ENCODE results near the gene LCLAT1.

Gene LCLAT1

GRCh38 chr2:30680121-30680520, 233.1 kb downstream of the LCLAT1 start:
- no peak for DNase-seq

GRCh38 chr2:30681022-30681421, 234.0 kb downstream of the LCLAT1 start:
- no peak for DNase-seq

- no peak for DNase-seq
Observed at GRCh38 chr2:30683236-30683956, 236.3 kb downstream of the LCLAT1 start.

GRCh38 chr2:30684026-30684425, 237.0 kb downstream of the LCLAT1 start:
- no peak for DNase-seq

- no peak for DNase-seq
Observed at GRCh38 chr2:30684516-30684915, 237.5 kb downstream of the LCLAT1 start.

- DNase-seq, result no peak
Observed at GRCh38 chr2:30684996-30685395, 237.9 kb downstream of the LCLAT1 start.

GRCh38 chr2:30686000-30686399, 239.0 kb downstream of the LCLAT1 start:
- DNase-seq, result no peak

GRCh38 chr2:30686669-30687068, 239.6 kb downstream of the LCLAT1 start:
- DNase-seq, result no peak

GRCh38 chr2:30688956-30689401, 241.9 kb downstream of the LCLAT1 start:
- no peak for DNase-seq

GRCh38 chr2:30689496-30690125, 242.6 kb downstream of the LCLAT1 start:
- no peak for DNase-seq

GRCh38 chr2:30690126-30690561, 243.1 kb downstream of the LCLAT1 start:
- no peak for DNase-seq

- DNase-seq, result no peak
Observed at GRCh38 chr2:30691091-30691947, 244.3 kb downstream of the LCLAT1 start.

- DNase-seq, result no peak
Observed at GRCh38 chr2:30691948-30692828, 245.1 kb downstream of the LCLAT1 start.

- no peak for DNase-seq
Observed at GRCh38 chr2:30692829-30693275, 245.8 kb downstream of the LCLAT1 start.

Data from NCI-H1048 (cell line).